ENCODE data around the gene RGS4.

Gene RGS4

DNA sequence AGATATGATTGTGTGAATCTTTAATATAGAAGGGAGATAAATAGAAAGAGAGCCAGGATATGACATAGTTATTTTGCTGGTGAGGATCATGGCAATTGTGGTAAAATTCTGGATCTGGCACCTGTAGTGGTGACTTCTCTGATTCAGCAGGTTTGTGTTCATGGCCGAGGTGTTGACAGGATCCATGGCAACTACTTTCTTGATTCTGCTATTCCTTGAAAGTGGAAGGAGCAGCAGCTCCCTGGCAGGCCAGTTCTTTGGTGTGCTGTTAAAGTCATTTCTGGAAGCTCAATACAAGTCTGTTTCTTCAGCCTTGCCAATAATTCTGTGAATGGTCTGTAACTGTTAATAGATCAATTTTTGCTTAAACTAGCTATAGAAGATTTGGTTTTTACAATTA is 33.4 kb downstream of the RGS4 start:
- no peaks in the 10 kb centered on the region for H3K36me3 ChIP-seq (ENCODE audit: control insufficient read depth, insufficient read depth, low read length)
- no peak overlapping the region for H3K4me3 ChIP-seq (ENCODE audit: low read depth, low read length)
- no peaks in the 10 kb centered on the region for H3K4me1 ChIP-seq (ENCODE audit: control insufficient read depth, insufficient read depth, low read length)
- H3K27me3 ChIP-seq (ENCODE audit: control insufficient read depth, insufficient read depth, low read length): no peaks in the 10 kb centered on the region
- H3K9ac ChIP-seq (ENCODE audit: low read length): no peak overlapping the region
- H3K9me3 ChIP-seq (ENCODE audit: control insufficient read depth, insufficient read depth, low read depth, low read length): peaks cover 2% of the 10 kb centered on the region; the same call in 1 of the 2 replicates
- no peak overlapping the region for H3K27ac ChIP-seq (ENCODE audit: low read depth, low read length)

DNA sequence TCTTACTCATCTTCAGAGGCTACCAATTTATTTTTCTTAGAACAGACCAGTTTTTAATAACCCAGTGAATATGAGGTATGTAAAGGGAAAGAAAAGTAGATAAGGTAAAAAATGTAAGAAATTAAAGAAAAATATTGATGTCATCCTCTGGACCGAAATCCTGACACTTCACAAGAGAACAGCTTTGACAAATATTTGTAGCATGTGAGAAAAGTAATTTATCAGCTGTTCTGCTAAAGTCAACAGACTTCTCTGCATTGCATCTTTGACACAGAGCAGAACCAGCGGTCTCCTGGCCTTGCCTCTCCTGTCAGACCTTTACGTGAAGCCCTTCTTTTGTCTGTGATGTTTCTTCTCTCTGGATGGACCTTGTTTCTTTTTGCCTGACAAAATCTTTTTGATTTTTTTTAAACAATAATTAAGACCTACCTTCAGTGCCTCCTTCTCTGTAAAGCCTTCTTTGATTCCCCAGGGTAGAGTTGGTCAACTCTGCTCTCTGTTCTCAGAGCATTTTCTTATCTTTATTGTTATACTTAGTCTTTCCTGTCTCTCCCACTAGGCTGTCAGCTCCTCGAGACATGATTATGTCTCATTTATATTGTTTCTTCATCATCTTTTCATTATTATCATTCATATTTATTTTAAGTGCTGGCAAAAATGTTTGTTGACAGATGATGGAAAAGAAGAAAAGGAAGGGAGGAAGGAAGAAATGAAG is 35.4 kb downstream of the RGS4 start:
- Histone ChIP-seq H3K4me1 (ENCODE audit: control insufficient read depth, insufficient read depth, low read length) (no peaks in the 10 kb centered on the region), H3K9ac (ENCODE audit: low read length) (no peak overlapping the region), H3K27me3 (ENCODE audit: control insufficient read depth, insufficient read depth, low read length) (no peaks in the 10 kb centered on the region), H3K4me3 (ENCODE audit: low read depth, low read length) (no peak overlapping the region), H3K36me3 (ENCODE audit: control insufficient read depth, insufficient read depth, low read length) (no peaks in the 10 kb centered on the region), H3K27ac (ENCODE audit: low read depth, low read length) (no peak overlapping the region), H3K9me3 (ENCODE audit: control insufficient read depth, insufficient read depth, low read depth, low read length) (peaks cover 15% of the 10 kb centered on the region)

DNA sequence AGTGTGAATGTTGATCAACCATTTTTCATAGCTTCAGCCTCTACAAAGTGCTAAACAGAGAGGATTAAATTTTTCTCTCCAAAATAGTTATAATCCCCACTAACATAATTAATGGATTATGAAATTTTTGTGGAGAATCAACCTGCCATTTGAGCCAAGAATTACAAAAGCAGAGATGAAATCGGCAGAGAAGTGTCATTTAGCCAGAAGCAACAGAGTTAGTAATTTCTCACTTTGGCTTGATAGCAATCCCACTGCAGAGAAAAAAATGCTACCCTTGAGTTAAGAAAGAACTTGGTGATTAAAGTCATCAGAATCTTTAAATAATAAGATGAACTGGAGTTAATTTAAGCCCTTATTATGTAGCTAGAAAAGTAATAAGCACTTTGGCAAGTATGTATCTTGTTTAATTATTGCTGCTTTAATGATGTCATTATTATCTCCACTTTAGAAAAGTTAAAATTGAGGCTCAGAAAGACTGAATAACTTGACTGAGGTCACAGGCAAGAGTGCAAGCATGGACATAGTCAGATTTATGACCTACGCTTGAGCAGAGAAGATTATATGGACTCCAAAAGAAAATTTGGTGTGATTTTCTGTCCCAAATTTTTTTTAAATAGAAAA is 37.3 kb downstream of the RGS4 start:
- Histone ChIP-seq H3K9me3 (ENCODE audit: control insufficient read depth, insufficient read depth, low read depth, low read length) (peaks cover 21% of the 10 kb centered on the region), H3K9ac (ENCODE audit: low read length) (no peak overlapping the region), H3K4me3 (ENCODE audit: low read depth, low read length) (no peak overlapping the region), H3K4me1 (ENCODE audit: control insufficient read depth, insufficient read depth, low read length) (no peaks in the 10 kb centered on the region), H3K27ac (ENCODE audit: low read depth, low read length) (no peak overlapping the region), H3K36me3 (ENCODE audit: control insufficient read depth, insufficient read depth, low read length) (no peaks in the 10 kb centered on the region), H3K27me3 (ENCODE audit: control insufficient read depth, insufficient read depth, low read length) (no peaks in the 10 kb centered on the region)

DNA sequence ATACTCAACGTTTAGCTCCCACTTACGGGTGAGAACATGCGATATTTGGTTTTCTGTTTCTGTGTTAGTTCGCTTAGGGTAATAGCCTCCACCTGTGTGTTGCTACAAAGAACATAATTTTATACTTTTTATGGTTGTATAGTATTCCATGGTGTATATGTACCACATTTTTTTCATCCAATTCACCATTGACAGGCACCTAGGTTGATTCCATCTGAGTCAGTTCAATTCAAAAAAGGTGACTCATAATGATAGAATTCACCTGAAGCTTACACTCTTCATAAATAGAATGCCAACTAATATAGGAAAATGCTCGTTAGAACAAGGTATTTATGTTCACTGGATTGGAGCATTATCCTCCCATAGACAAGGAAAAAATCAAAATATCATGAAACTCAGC is 38.5 kb downstream of the RGS4 start:
- no peak overlapping the region for H3K9ac ChIP-seq (ENCODE audit: low read length)
- H3K27me3 ChIP-seq (ENCODE audit: control insufficient read depth, insufficient read depth, low read length): no peaks in the 10 kb centered on the region
- no peaks in the 10 kb centered on the region for H3K4me1 ChIP-seq (ENCODE audit: control insufficient read depth, insufficient read depth, low read length)
- H3K36me3 ChIP-seq (ENCODE audit: control insufficient read depth, insufficient read depth, low read length): no peaks in the 10 kb centered on the region
- H3K27ac ChIP-seq (ENCODE audit: low read depth, low read length): no peak overlapping the region
- no peak overlapping the region for H3K4me3 ChIP-seq (ENCODE audit: low read depth, low read length)
- H3K9me3 ChIP-seq (ENCODE audit: control insufficient read depth, insufficient read depth, low read depth, low read length): peaks cover 21% of the 10 kb centered on the region

DNA sequence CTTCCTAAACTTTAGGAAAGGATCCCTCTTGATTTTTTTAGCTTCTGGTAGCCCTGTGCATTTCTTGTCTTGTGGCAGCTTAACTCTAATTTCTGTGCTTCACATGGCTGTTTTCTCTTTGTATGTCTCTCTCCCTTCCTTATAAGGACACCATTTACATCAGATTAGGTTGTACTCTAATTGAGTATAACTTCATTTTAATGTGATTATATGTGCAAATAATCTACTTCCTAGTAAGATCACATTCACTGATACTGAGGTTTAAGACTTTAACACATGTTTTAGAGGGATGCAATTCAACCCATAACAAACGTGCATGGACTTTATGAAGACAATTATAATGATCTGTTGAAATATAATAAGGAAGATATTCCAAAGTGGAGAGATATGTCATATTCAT is 46.7 kb downstream of the RGS4 start:
- H3K36me3 ChIP-seq (ENCODE audit: control insufficient read depth, insufficient read depth, low read length): no peaks in the 10 kb centered on the region
- H3K27ac ChIP-seq (ENCODE audit: low read depth, low read length): no peak overlapping the region
- no peak overlapping the region for H3K4me3 ChIP-seq (ENCODE audit: low read depth, low read length)
- no peaks in the 10 kb centered on the region for H3K27me3 ChIP-seq (ENCODE audit: control insufficient read depth, insufficient read depth, low read length)
- no peak overlapping the region for H3K9ac ChIP-seq (ENCODE audit: low read length)
- no peaks in the 10 kb centered on the region for H3K9me3 ChIP-seq (ENCODE audit: control insufficient read depth, insufficient read depth, low read depth, low read length)
- no peaks in the 10 kb centered on the region for H3K4me1 ChIP-seq (ENCODE audit: control insufficient read depth, insufficient read depth, low read length)

DNA sequence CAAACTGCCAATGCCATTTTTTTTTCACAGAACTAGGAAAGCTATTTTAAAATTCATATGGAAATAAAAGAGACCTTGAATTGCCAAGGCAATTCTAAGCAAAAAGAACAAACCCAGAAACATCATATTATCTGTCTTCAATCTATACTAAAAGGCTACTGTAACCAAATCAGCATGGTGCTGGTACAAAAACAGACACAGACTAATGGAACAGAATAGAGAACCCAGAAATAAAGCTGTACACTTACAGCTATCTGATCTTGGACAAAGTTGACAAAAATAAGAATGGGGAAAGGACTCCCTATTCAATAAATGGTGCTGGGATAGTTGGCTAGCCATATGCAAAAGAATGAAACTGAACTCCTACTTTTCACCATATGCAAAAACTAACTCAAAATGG is 50.5 kb downstream of the RGS4 start:
- Histone ChIP-seq H3K27ac (ENCODE audit: low read depth, low read length) (no peak overlapping the region), H3K4me1 (ENCODE audit: control insufficient read depth, insufficient read depth, low read length) (no peaks in the 10 kb centered on the region), H3K4me3 (ENCODE audit: low read depth, low read length) (no peak overlapping the region), H3K36me3 (ENCODE audit: control insufficient read depth, insufficient read depth, low read length) (no peaks in the 10 kb centered on the region), H3K9ac (ENCODE audit: low read length) (no peak overlapping the region), H3K9me3 (ENCODE audit: control insufficient read depth, insufficient read depth, low read depth, low read length) (no peaks in the 10 kb centered on the region), H3K27me3 (ENCODE audit: control insufficient read depth, insufficient read depth, low read length) (no peaks in the 10 kb centered on the region)

DNA sequence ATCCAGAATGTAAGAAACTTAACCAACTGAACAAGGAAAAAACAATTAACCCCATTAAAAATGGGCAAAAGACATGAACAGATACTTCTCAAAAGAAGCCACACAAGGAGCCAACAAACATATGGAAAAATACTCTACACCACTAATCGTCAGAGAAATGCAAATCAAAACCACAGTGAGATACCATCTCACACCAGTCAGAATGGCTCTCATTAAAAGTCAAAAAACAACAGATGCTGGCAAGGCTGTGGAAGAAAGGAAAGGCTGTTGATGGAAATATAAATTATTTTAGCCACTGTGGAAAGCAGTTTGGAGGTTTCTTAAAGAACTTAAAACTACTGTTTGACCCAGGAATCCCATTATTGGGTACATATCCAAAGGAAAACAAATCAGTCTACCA is 51.2 kb downstream of the RGS4 start:
- no peaks in the 10 kb centered on the region for H3K27me3 ChIP-seq (ENCODE audit: control insufficient read depth, insufficient read depth, low read length)
- H3K4me3 ChIP-seq (ENCODE audit: low read depth, low read length): no peak overlapping the region
- H3K36me3 ChIP-seq (ENCODE audit: control insufficient read depth, insufficient read depth, low read length): no peaks in the 10 kb centered on the region
- H3K9ac ChIP-seq (ENCODE audit: low read length): no peak overlapping the region
- no peak overlapping the region for H3K27ac ChIP-seq (ENCODE audit: low read depth, low read length)
- H3K4me1 ChIP-seq (ENCODE audit: control insufficient read depth, insufficient read depth, low read length): no peaks in the 10 kb centered on the region
- H3K9me3 ChIP-seq (ENCODE audit: control insufficient read depth, insufficient read depth, low read depth, low read length): no peaks in the 10 kb centered on the region

DNA sequence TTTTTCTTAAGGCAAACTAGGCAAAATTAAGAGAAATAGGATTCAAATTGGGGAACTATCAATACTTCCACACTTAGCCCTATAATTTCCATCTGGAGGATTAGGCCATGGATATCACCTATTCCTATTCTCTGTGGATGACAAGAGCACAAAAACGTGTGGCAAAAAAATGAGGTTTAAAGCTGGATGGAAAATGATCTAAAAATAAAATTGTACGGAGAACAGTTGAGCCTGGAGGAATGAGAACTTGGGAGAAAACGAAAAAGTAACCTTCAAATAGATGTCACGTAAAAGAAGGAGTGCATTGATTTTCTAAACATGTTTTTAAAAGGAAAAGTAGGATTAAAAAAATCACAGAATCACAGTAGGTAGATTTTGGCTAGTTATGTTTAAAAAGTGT is 55.7 kb downstream of the RGS4 start:
- no peaks in the 10 kb centered on the region for H3K36me3 ChIP-seq (ENCODE audit: control insufficient read depth, insufficient read depth, low read length)
- H3K27me3 ChIP-seq (ENCODE audit: control insufficient read depth, insufficient read depth, low read length): no peaks in the 10 kb centered on the region
- H3K4me1 ChIP-seq (ENCODE audit: control insufficient read depth, insufficient read depth, low read length): no peaks in the 10 kb centered on the region
- no peak overlapping the region for H3K9ac ChIP-seq (ENCODE audit: low read length)
- no peak overlapping the region for H3K4me3 ChIP-seq (ENCODE audit: low read depth, low read length)
- no peaks in the 10 kb centered on the region for H3K9me3 ChIP-seq (ENCODE audit: control insufficient read depth, insufficient read depth, low read depth, low read length)
- H3K27ac ChIP-seq (ENCODE audit: low read depth, low read length): no peak overlapping the region

Data from HUES6 (cell line).